ENCODE results near the gene RLN3. TPM values are rescaled to one million over a fixed set of nuclear protein-coding genes. Genes with fewer than 3 reads are reported as not detected.

The RLN3 gene
- total and polyA plus RNA-seq, 10 of the 15 experiments (the other 5 are each of a cell fraction or from before 2014, with no cell fraction given) = not detected

GRCh38 chr19:14000691-14001375, 27.1 kb upstream of the RLN3 start:
- BruUV-seq (replicated peaks) = no TSS peak
- H3K79me2 ChIP-seq (ENCODE audit: control insufficient read depth, insufficient read depth, low read length) = peaks cover 11% of the 10 kb centered on the region
- POLR2A ChIA-PET = interaction anchor here (0.6 to 1.1 kb wide), 4 partner anchors 16 to 50 kb away, joined by 3 to 6 read pairs (median 4); partner anchors contain the start of gene IL27RA

More at GRCh38 chr19:14000691-14001375, 27.1 kb upstream of the RLN3 start:
- ChIA-PET CTCF (interaction anchor here (1.3 to 2.4 kb wide), 2 partner anchors 41 to 58 kb away, joined by 4 to 9 read pairs; no protein-coding TSS in a partner anchor), SMC1A (ENCODE audit: uncharacterized antibody, unreplicated experiment) (interaction anchor here (0.6 to 0.7 kb wide), 3 partner anchors 14 to 121 kb away, joined by 3 read pairs; no protein-coding TSS in a partner anchor), RAD21 (ENCODE audit: unreplicated experiment) (no interaction called here)
- DNase-seq (ENCODE audit: low read depth, low spot score) (no peak), FAIRE-seq (no peak), ATAC-seq (no peak)
- Histone ChIP-seq H3K9ac (ENCODE audit: control insufficient read depth, insufficient read depth, low read length) (no peak overlapping the region), H3K4me2 (ENCODE audit: control insufficient read depth, insufficient read depth) (no peak overlapping the region), H4K20me1 (ENCODE audit: control insufficient read depth, insufficient read depth) (no peaks in the 10 kb centered on the region), H3K9me3 (replicated peaks; ENCODE audit: control insufficient read depth, insufficient read depth, low read length) (peaks cover 5% of the 10 kb centered on the region; the same call in 2 of the 3 replicates), H3K4me3 (no peak overlapping the region), H3K4me1 (ENCODE audit: control insufficient read depth, insufficient read depth, low read length) (peaks cover 44% of the 10 kb centered on the region), H3K36me3 (ENCODE audit: control insufficient read depth in 2 of 2, insufficient read depth in 2 of 2, low read length in 1 of 2) (no peaks in the 10 kb centered on the region; a peak in 1 of 4 replicates), H2AFZ (ENCODE audit: control insufficient read depth, low read depth, low read length) (no peak overlapping the region), H3K27me3 (replicated peaks in 1 of 2; ENCODE audit: control insufficient read depth in 2 of 2, insufficient read depth in 2 of 2, low read length in 1 of 2) (no peaks in the 10 kb centered on the region), H3K27ac (ENCODE audit: control insufficient read depth, insufficient read depth) (no peak overlapping the region)
- in situ Hi-C loops (cut with MboI) (no loop called here), intact Hi-C loops (cut with micrococcal nuclease; ENCODE audit: unreplicated experiment) (loop anchor here (5.0 to 10.0 kb wide), 2 partner anchors 119 to 846 kb away; partner anchors contain the start of genes IER2 and STX10)
- TF ChIP-seq MTA2 (IDR thresholded peaks at IDR 0.05; ENCODE audit: low read depth) (no peak), LARP7 (IDR thresholded peaks at IDR 0.05) (no peak), MXI1 (IDR thresholded peaks at IDR 0.05; ENCODE audit: low read depth, low read length) (no peak), REST (IDR thresholded peaks at IDR 0.05; ENCODE audit: low read depth, low read length) (no peak), TARDBP (IDR thresholded peaks at IDR 0.05; ENCODE audit: borderline replicate concordance) (no peak)
- TF ChIP-seq, protein P1, sequence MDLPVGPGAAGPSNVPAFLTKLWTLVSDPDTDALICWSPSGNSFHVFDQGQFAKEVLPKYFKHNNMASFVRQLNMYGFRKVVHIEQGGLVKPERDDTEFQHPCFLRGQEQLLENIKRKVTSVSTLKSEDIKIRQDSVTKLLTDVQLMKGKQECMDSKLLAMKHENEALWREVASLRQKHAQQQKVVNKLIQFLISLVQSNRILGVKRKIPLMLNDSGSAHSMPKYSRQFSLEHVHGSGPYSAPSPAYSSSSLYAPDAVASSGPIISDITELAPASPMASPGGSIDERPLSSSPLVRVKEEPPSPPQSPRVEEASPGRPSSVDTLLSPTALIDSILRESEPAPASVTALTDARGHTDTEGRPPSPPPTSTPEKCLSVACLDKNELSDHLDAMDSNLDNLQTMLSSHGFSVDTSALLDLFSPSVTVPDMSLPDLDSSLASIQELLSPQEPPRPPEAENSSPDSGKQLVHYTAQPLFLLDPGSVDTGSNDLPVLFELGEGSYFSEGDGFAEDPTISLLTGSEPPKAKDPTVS (IDR thresholded peaks at IDR 0.05; ENCODE audit: low read depth, low read length) = no peak
- 75% methylated on average over 13 of the region's 13 CpGs for WGBS (ENCODE audit: insufficient coverage, insufficient replicate concordance, low lambda C conversion rate, missing lambda C conversion rate)
